ENCODE data around the gene TGFBRAP1.

Gene TGFBRAP1

GRCh38 chr2:105308382-105309146 lies 21.0 kb downstream of the TGFBRAP1 start:
- no peak for DNase-seq (ENCODE audit: low read depth)
- no peak overlapping the region for H3K4me3 ChIP-seq (ENCODE audit: low read depth, low read length)
- TF ChIP-seq CTCF (IDR thresholded peaks at IDR 0.05; ENCODE audit: low read depth, low read length, missing control alignments), result no peak
- in situ Hi-C loops (cut with HindIII; ENCODE audit: low sequenced_read_pairs), result no loop called here

GRCh38 chr2:105307962-105308361 lies 21.6 kb downstream of the TGFBRAP1 start:
- in situ Hi-C loops (cut with HindIII; ENCODE audit: low sequenced_read_pairs), result no loop called here
- no peak overlapping the region for H3K4me3 ChIP-seq (ENCODE audit: low read depth, low read length)
- DNase-seq (ENCODE audit: low read depth), result no peak
- TF ChIP-seq CTCF (IDR thresholded peaks at IDR 0.05; ENCODE audit: low read depth, low read length, missing control alignments), result no peak

GRCh38 chr2:105307550-105307949 lies 22.0 kb downstream of the TGFBRAP1 start:
- in situ Hi-C loops (cut with HindIII; ENCODE audit: low sequenced_read_pairs), result no loop called here
- no peak for TF ChIP-seq CTCF (IDR thresholded peaks at IDR 0.05; ENCODE audit: low read depth, low read length, missing control alignments)
- DNase-seq (ENCODE audit: low read depth), result no peak
- H3K4me3 ChIP-seq (ENCODE audit: low read depth, low read length), result no peak overlapping the region

GRCh38 chr2:105307146-105307545 lies 22.4 kb downstream of the TGFBRAP1 start:
- no peak for TF ChIP-seq CTCF (IDR thresholded peaks at IDR 0.05; ENCODE audit: low read depth, low read length, missing control alignments)
- in situ Hi-C loops (cut with HindIII; ENCODE audit: low sequenced_read_pairs), result no loop called here
- H3K4me3 ChIP-seq (ENCODE audit: low read depth, low read length), result no peak overlapping the region
- no peak for DNase-seq (ENCODE audit: low read depth)

- no peak for TF ChIP-seq CTCF (IDR thresholded peaks at IDR 0.05; ENCODE audit: low read depth, low read length, missing control alignments)
- in situ Hi-C loops (cut with HindIII; ENCODE audit: low sequenced_read_pairs), result no loop called here
- DNase-seq (ENCODE audit: low read depth), result no peak
- H3K4me3 ChIP-seq (ENCODE audit: low read depth, low read length), result no peak overlapping the region
These were observed 27.9 kb downstream of the TGFBRAP1 start for GRCh38 chr2:105301646-105302045.

GRCh38 chr2:105299290-105299689 lies 30.2 kb downstream of the TGFBRAP1 start:
- in situ Hi-C loops (cut with HindIII; ENCODE audit: low sequenced_read_pairs), result no loop called here
- H3K4me3 ChIP-seq (ENCODE audit: low read depth, low read length), result no peak overlapping the region
- no peak for DNase-seq (ENCODE audit: low read depth)
- TF ChIP-seq CTCF (IDR thresholded peaks at IDR 0.05; ENCODE audit: low read depth, low read length, missing control alignments), result no peak
